NCI-H345 (cell line): Measurements from ENCODE around the gene TEDDM1.
A peak's percentile ranks its signal among the peaks of the same experiment; 100 is the strongest.

Experiments used
- DNase-seq: peaks from one replicate; lab custom pipeline; 2025; lab: John Stamatoyannopoulos, UW

TEDDM1 gene

DNA sequence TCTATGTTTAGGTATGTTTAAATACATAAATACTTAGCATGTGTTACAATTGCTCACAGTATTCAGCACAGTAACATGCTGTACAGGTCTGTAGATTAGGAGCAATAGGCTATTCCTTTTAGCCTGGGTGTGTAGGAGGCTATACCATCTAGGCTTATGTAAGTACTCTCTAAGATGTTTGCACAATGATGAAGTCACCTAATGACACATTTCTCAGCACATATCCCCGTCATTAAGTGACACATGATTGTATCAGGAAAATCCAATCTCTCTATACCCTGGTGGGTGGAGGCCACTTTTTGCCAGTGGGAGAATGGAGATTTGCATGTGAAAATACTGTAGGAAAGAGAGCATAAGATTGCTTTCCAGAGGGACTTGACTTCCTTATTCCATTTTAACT lies 5.5 kb upstream of the TEDDM1 start:
- DNase-seq: no peak

DNA sequence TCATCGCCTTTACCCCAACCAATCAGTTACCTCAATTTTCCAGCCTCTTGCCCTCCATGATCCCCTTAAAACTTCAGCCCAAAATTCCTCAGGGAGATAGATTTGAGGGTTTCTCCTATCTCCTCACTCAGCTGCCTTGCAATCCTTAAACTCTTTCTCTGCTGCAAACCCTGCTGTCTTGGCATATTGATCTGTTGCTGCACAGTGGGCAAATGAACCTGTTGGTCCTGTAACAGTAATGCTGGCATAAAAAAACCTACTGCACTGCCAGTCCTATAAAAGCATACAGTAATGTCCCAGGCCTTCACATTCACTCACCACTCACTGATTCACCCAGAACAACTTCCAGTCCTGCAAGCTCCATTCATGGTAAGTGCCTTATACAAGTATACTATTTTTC lies 5.1 kb upstream of the TEDDM1 start:
- no peak for DNase-seq

DNA sequence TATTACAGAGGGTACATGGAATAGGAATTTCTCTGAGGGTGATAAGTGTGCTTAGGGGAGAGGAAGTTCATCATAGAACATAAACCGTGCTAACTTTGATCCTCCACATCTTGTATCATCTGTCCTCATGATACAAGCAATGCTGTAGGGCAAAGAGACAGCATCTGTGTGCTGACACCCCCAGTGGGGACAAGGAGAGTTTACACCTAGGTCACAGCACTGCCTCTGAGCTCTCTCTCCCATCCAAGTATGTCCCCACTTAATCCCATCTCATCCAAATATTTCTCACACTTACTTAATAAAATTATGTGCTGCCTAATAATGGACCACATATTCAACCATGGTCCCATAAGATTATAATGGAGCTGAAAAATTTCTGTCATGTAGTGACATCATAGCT lies 4.3 kb upstream of the TEDDM1 start:
- no peak for DNase-seq

DNA sequence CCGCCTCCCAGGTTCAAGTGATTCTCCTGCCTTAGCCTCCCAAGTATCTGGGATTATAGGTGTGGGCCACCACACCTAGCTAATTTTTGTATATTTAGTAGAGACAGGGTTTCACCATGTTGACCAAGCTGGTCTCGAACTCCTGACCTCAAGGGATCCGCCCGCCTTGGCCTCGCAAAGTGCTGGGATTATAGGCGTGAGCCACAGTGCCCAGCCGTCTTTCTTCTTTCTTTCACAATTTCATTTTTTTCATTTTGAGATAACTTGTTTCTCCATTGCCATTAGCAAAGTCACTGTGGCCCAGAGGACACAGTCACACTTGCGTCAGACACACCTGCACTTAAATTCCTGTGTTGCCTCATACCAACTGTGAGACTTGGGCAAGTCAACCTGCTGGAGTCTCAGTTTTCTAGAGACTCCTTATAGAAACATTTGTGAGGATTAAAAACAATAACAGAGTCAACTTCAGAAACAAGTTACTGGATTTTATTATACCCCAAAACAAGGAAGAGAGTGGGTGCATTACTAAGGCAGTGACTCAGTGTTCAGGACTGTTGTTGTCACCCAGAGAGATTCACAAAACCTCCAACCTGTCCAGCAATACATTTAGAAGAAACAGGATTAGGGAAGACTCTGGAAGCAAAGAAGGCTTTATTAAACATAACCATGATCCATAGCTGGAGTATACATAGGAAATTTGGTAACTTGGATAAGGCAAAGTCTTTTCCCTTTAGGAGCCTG lies 2.6 kb downstream of the TEDDM1 start:
- no peak for DNase-seq

DNA sequence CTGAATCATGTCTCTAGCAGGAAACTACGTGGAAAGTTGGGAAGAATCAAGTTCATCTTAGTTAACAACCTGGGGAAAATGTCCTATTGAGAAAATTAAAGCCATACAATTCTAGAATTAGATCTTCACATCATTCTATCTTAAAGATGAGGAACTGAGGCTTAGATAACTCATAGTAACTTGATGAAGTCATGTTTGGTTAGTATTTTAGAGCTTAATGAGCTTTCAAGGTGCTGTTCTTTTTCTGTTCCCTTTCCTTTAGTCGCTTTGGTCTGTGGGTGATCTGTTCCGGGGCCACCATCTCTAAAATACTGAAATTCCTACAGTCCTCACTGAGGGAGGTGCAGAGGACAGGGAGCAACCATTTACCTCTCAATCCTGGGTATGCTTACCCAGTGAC lies 4.6 kb downstream of the TEDDM1 start:
- DNase-seq: no peak

DNA sequence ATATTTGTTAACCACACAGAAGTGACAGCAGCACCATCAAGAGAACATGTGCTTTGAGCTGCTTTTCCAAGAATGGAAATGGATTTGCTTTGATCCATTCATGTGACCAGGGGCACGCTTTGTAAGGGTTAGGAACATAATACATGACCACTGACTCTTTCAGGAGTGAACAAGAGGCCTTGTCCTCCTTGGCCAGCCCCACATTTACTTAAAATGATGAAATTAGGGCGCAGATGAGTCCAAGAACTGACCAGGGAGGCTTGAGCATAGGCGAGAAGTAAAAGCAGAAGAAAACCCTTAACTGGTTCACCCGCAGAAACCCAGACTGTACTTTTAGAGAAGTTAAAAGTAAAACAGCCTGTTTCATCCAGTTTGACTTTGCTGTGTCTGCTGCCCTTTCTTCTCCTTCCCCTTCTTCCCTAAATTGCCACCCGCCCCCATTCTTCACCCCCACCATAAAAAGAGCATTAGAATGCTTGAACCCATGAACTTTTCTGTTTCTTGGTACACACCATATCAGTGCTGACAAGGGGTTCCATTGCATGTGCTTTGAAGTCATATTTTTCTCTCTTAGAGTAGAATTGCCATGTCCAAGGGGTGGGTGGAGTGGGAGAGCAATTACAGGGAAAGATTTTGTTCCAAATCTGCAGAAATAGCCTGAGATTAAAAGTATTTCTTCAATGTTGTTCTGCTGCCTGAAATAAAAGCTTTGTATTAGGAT lies 6.3 kb downstream of the TEDDM1 start:
- no peak for DNase-seq

DNA sequence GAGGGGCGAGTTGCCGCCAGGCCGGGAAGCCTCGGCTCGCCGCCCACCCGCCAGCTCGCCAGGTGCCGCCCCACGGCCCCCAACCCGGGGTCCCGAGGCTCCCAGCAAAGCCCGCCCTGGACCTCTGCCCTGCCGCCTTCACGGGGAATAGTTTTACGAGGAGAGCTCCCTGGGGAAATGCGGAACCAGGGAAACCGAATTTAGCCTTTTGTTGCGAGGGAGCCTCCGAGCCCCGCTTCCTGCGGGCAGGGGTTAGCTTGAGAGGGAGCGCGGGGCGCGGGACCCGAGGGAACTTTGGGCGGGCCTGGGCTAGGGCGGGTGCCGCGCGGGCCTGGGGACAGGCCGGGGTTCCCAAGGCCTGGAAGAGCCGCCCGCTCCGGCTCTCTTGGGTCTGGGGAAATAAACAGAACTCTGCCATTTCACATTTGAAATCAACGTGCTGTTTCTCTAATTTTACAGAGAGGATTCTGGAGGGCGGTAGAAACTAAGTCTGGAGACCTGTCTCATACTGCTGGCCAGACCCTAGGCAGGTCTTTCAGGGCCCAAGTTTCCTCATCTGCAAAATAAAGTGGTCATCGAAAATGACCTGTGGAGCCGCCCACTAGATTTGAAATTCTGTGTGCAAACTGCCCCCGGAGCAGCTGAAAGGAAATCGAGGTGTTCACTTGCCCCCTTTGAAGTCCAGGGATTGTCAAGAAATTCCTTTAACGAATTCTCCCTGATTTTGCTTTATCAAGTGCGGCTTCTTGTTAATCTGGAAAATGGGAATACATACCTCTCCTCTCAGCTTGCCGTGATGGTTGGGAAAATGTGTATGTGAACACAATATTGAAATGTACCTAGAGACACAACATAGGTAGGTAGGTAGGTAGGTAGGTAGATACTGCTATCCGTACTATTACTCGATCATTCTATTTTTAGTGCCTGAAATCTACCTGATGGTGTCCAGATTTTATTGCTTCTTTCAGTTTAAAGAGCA lies 8.1 kb downstream of the TEDDM1 start:
- DNase-seq: peak; percentile 78

DNA sequence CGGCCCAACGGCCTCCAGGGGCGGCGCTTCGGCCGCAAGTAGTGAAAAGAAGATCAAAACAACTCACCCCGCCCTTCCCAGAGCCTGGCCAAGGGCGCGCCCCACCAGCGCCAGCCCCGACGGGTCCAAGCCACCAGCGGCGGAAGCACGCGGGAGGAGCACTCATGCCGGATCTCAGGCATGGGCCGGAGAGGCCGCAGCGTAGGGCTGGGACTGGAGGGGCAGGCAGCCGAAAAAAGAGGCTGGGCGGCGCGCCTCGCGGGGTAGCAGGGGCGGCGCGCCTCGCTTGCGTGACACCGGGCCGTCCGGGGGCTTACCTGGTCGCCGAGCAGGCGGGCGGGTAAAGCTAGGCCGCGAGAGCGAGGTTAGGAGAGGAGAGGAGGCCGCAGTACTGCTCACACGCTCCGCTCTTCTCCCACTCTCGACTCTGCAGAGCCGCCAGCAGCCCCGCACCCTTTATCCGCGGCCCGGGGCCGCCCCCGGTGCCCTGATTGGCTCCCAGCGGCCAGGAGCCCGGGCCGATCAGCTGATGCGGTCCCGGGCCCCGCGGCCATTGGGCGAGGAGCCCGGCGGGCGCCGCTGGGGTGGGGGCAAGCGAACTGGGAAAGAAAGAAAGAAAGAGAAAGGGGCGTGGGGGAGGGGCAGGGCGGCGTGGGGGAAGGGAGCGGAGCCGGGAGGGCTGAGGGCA lies 9.0 kb downstream of the TEDDM1 start, which contains the start of gene GLUL:
GLUL (minus strand) TSS at position 429 of the 688 bp plus-strand sequence. CDS start 3,053 bp downstream, outside the sequence.
- peak; percentile 96 for DNase-seq

DNA sequence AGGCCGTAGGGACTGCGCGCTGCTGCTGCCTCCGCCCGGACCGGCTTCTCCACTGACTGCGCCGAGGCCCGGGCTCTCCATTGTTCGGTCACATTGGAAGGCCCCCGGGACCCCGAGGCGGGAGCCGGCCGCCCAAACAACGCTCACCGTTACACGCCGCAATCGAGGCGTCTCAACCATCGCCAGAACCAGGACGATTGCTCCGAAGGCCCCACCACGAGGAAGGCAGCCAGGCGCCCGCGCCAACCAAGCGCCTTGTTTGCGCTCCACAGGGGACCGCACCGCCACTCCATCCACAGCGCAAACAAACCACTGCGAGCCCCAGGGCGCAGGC lies 9.5 kb downstream of the TEDDM1 start:
- DNase-seq: peak; percentile 82

DNA sequence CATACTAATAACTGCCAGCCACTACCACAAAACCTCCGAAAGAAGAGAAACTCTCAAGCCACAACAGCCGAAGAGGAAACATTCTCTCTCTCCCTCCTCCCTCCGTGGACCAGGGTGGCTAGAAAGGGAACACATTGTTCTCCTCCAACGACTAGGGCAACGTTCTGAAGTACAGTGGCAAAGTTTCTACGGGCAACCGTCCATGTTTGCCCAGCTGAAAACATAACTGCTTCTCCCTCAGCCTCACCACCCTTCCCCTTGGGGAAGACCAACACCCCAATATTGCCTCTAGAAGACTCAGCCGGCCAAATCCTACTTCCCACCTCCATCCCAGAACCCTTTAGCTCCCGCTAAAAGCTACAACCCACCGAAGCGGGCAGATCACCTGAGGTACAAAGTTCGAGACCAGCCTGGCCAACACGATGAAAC lies 10.8 kb downstream of the TEDDM1 start:
- peak; percentile 6 for DNase-seq

DNA sequence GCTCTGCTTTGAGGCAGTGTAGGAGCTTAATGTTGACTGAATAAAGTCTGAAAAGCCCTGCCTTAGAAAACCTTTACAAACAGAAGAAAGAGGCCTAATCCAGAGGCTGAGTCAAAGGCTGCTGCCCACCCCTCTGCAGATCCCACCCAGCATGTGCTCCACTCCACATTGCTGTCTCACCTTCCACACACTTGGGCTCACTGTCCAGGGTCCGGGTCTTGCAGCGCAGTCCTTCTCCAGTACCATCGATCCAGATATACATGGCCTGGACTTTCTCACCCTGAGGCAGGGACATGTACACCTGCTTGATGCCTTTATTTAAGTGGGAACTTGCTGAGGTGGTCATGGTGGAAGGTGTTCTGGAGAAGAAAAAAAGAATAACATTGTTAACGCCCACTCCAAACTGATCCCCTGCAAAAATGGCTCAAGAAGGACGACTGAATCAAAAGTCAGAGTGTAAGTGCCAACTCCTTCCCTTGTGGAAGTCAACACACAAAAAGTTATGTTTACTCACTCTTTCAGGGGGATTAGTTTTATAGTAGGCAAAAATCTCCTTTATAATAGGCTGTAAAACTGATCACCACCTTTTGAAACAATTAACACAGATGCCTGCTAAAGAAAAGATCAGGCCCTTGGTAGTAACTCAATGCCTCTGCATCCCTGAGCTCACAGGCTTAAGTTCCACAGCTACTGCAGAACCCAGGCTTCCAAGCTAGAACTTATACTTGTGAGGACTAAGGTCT lies 11.9 kb downstream of the TEDDM1 start:
- no peak for DNase-seq

DNA sequence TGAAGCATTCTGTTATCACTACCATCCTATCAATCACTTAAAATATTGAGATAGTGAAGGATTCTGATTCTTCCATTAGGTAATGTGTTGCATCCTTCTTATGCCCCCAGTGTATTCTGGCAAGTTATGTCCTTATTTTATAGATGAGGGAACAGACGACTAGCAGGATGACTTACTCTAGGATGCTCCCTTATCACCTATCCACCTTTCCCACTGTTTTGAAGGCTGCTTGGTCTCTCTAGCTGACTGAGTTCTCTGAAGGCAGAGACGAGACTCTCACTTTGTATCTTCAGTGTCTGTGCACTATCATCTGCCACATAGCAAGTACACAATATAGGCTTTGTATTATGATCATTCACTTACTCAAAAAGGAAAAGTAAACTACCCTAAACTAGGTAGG lies 12.9 kb downstream of the TEDDM1 start:
- DNase-seq: no peak

DNA sequence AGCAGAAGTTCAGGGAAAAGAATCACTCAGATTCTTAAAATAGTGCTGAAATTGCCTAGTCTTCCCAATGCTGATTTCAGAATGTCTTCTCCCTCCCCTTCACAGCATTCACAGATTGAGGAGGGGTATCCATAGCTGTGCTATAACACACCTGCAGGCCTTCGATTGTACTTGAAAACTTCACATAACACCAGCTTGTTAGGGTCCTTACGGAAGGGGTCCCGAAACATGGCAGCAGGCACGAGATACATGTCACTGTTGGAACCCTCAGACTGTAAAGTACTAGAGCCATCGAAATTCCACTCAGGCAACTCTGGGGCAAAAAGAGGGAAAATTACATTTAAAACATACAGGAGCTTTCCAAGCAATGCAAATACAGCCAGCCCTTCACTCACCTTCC lies 13.5 kb downstream of the TEDDM1 start:
- no peak for DNase-seq

DNA sequence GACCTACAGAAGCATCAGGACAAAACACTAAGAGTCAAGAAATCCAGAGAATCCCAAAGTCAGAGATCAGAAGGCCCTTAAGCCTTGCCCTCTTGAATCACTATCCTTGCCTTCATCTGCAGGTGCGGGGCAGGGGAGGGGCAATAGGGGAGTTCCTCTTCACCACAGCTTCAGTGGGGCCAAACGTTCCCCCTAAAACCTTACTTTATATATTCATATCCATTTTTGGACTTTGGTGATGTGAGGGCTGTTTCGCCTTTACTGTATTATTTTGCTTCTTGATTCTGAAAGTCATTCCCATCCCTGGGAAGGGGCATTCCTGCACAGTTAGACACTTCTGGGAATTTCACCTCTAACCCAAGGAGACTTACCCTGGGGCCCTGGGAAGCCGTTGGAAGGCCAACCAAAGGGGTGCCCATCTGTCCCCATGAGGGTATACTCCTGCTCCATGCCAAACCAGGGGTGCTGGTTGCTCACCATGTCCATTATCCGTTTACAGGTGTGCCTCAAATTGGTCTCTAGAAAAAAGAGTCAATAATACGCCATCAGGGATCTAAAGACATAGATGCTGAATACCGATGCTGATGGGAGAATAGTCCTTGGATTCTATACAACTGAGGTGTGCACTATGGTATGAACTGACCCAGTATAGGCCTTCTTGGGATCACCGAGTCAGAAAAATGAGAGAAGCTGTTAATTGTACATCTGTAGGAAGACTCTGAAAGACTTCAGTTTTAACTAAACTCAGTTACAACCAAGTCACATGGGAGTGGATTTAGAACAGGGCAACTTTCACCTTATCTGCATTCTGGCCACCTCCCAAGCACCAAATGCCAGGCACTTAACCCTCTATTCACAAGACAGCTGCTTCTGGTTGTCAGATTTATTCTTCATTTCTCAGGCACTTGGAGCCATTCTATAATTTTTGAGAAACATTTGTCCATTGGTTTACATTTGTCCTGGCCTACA lies 14.3 kb downstream of the TEDDM1 start:
- DNase-seq: no peak

DNA sequence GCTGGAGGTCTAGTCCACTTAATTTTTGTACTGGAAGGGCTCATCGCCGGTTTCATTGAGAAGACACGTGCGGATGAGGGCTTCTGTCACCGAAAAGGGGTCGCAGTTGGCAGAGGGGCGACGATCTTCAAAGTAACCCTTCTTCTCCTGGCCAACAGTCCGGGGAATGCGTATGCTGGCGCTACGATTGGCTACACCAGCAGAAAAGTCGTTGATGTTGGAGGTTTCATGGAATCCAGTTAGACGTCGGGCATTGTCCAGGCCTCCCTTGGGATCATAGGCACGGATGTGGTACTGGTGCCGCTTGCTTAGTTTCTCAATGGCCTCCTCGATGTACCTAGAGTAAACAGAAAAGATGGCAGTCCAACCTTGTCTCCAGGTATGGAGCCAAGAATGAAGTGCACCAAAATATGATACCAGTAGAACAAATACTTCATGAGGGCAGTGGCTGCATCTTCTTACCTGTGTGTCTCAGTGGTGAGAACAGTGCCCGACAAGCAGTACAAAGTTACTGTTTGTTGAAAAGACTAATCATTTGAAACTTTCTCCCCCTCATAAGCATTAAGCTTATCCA lies 16.0 kb downstream of the TEDDM1 start:
- no peak for DNase-seq

DNA sequence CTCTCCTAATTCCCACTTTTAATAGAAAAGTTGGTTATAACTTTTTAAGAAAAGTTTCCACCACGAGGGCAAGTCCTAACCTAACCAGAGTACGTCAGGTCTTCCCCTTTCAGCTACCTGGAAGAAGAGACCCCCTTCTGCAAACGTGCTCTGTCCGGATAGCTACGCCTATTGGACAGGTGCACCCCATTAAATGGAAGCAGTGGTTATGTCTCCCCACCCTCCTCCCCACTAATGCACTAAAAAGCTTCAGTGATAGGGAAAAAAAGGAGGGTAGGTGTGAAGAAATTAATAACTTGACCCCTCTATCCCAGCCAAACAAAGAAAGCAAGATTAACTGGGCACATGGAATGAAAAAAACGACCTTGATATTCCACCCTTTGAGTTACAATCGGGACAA lies 16.5 kb downstream of the TEDDM1 start:
- no peak for DNase-seq

DNA sequence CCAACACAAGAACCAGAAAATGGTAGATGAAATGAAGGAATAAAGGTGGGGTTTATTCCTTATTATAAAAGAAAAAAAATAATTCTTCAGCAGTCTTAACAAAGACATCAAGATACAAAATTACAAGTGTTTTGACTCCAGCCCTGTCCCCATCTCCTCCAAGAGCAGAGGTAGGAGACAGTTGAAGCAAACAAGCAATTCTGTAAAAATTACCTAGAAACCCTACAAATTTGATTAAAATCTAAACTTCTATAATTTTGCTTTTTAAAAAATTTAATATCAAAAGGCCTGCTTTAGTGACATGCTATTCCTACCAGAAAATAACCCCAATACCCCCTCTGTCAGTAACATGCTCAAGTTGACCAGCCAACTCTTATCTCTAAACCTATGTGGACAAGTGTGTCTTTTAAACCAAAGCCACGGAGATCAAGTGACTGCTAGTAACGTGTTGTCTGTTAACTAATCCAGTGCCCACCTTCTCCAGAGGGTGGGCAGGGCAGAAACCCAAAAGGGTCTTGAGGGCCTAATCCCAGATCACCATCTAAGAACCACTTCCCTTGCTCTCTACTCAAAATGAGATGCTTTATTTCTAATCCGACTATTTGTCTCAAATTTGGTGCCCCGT lies 17.3 kb downstream of the TEDDM1 start:
- no peak for DNase-seq

DNA sequence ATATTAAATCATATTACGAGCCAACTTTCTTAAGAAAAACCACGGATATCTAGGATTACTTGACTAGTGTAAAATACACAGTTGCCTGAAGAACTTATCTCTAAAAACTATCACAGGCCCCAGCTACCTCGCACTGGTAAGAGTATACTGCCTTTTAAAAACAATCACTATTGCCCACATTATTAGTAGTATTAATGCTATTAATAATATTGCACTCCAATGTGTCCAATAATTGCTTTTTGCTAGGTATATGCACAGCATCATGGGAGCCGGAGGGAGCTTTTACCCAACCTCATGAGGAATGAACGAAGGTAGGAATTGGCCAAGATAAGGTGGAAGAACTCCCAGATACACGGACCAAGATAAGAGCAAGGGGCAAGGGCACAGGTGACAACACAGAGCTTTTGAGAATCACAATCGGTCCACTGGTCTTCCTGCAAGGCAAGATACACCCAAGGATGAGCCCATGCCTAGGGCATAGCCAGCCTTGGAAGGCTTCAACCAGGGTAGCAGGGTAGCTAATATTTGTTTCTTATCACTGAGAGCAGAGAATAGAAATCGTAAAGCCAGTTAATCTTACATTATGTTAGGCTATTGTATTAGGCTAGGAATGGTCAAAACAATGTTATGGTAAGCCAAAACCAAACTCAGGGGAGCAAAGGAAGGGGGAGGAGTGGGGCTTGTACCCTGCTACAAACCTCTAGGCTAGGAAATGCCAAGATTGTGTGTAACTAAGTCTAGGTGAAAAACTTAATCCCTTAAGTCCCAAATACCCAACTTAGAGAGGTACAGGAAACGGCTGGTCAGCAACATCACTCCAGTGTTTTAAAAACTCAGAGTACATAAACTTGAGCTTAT lies 18.3 kb downstream of the TEDDM1 start:
- no peak for DNase-seq
